Stimulated activated naive CD4-positive, alpha-beta T cell (primary cell): ENCODE measurements around the gene FAM110D.

ENCODE experiments used
- DNase-seq, 6 experiments: peaks; one replicate each; lab custom pipeline; 2025; lab: John Stamatoyannopoulos, UW

FAM110D gene

GRCh38 chr1:26158908-26159742 lies at the start of gene FAM110D:
Gene FAM110D, plus strand, starts transcription at chr1:26159079. Its CDS starts 2,213 bp downstream, at chr1:26161292.
- no peak for DNase-seq

- no peak for DNase-seq
Observed at GRCh38 chr1:26109229-26110164, 49.4 kb upstream of the FAM110D start.

- peak; percentile 62 to 94 (median 84) for DNase-seq
Observed at GRCh38 chr1:26110731-26111529, 47.9 kb upstream of the FAM110D start.

- peak; percentile 89 to 95 (median 91) for DNase-seq
Observed at GRCh38 chr1:26111530-26112406, 47.1 kb upstream of the FAM110D start, which contains the start of gene PDIK1L. Gene PDIK1L, plus strand, starts transcription at chr1:26111824. Its CDS starts 2,485 bp downstream, at chr1:26114309.

GRCh38 chr1:26112407-26112775 lies 46.5 kb upstream of the FAM110D start:
- DNase-seq, result peak in 1 of 6 experiments; percentile 19

- DNase-seq, result no peak
Observed at GRCh38 chr1:26114165-26114927, 44.5 kb upstream of the FAM110D start.

GRCh38 chr1:26119892-26120608 lies 38.8 kb upstream of the FAM110D start:
- no peak for DNase-seq

GRCh38 chr1:26121854-26122773 lies 36.8 kb upstream of the FAM110D start:
- no peak for DNase-seq

- DNase-seq, result no peak
Observed at GRCh38 chr1:26122988-26123973, 35.6 kb upstream of the FAM110D start.

- DNase-seq, result no peak
Observed at GRCh38 chr1:26124418-26125331, 34.2 kb upstream of the FAM110D start.

GRCh38 chr1:26125382-26125781 lies 33.5 kb upstream of the FAM110D start:
- DNase-seq, result no peak

GRCh38 chr1:26125946-26126320 lies 32.9 kb upstream of the FAM110D start:
- DNase-seq, result no peak

- peak; percentile 21 to 92 (median 68) for DNase-seq
Observed at GRCh38 chr1:26126321-26127084, 32.4 kb upstream of the FAM110D start.

GRCh38 chr1:26127235-26128163 lies 31.4 kb upstream of the FAM110D start:
- peak in 1 of 6 experiments; percentile 13 for DNase-seq
